Stimulated activated naive CD8-positive, alpha-beta T cell treated with anti-CD3 and anti-CD28 coated beads, Interleukin-15, amount 100 ng/mL, for 72 hours (primary cell): Measurements from ENCODE around the gene AFAP1L2.
"Not testable (repeated sequence)": the region's sequence is repeated elsewhere in the genome, so short reads cannot be mapped to it uniquely, and the experiment has no call there.

Source experiments
- ATAC-seq: fragments of 150-1000 bp; cut with Tn5 transposase; 2 replicates; pipeline ENCODE4 v1.10.0; 2021; ENCODE audit warnings: mild to moderate bottlenecking, moderate library complexity
- DNase-seq, 2 donors: peaks; one replicate each; pipeline ENCODE4 v3.0.0; 2021 to 2022
- H3K27ac Mint-ChIP-seq, 2 donors: one replicate each; pipeline ENCODE4 v1.8.0; 2022; ENCODE audit warnings: mild to moderate bottlenecking in 2 of 2, mixed read lengths in 2 of 2, moderate library complexity in 2 of 2
- H3K27me3 Mint-ChIP-seq: one replicate; pipeline ENCODE4 v1.8.0; 2022; ENCODE audit warnings: mixed read lengths
- H3K4me1 Mint-ChIP-seq: one replicate; pipeline ENCODE4 v1.8.0; 2022; ENCODE audit warnings: mild to moderate bottlenecking, mixed read lengths
- H3K4me3 Mint-ChIP-seq, 2 donors: one replicate each; pipeline ENCODE4 v1.8.0; 2022; ENCODE audit warnings: mild to moderate bottlenecking in 2 of 2, mixed read lengths in 2 of 2, moderate library complexity in 1 of 2
- H3K9me3 Mint-ChIP-seq, 2 donors: one replicate each; pipeline ENCODE4 v1.8.0; 2022; ENCODE audit warnings: mixed read lengths in 2 of 2

AFAP1L2 gene

GRCh38 chr10:114362826-114363355 lies 41.4 kb downstream of the AFAP1L2 start:
- no peak overlapping the region for H3K4me3 Mint-ChIP-seq
- no peaks in the 10 kb centered on the region for H3K9me3 Mint-ChIP-seq

GRCh38 chr10:114359953-114360345 lies 44.4 kb downstream of the AFAP1L2 start:
- no peak overlapping the region for H3K4me3 Mint-ChIP-seq
- H3K4me1 Mint-ChIP-seq, result peaks cover 26% of the 10 kb centered on the region
- H3K9me3 Mint-ChIP-seq, result no peaks in the 10 kb centered on the region
- no peak for DNase-seq
- peaks cover 29% of the 10 kb centered on the region for H3K27me3 Mint-ChIP-seq
- ATAC-seq, result no peak
- H3K27ac Mint-ChIP-seq, result no peak overlapping the region

More at GRCh38 chr10:114362826-114363355, 41.4 kb downstream of the AFAP1L2 start:
- Mint-ChIP-seq H3K4me1 (peaks cover 28% of the 10 kb centered on the region), H3K27me3 (peaks cover 22% of the 10 kb centered on the region), H3K27ac (no peak overlapping the region)
- DNase-seq (no peak), ATAC-seq (no peak)

GRCh38 chr10:114359041-114359952 lies 45.0 kb downstream of the AFAP1L2 start:
- Mint-ChIP-seq H3K27me3 (peaks cover 35% of the 10 kb centered on the region), H3K9me3 (no peaks in the 10 kb centered on the region), H3K27ac (no peak overlapping the region), H3K4me1 (peaks cover 26% of the 10 kb centered on the region), H3K4me3 (no peak overlapping the region)
- no peak for DNase-seq
- ATAC-seq, result no peak

GRCh38 chr10:114357515-114357996 lies 46.7 kb downstream of the AFAP1L2 start:
- peak overlapping the region; percentile 10 to 41 for H3K4me3 Mint-ChIP-seq
- ATAC-seq (peak; percentile 70), DNase-seq (no peak)
- H3K27ac Mint-ChIP-seq, result peak overlapping the region; percentile 62 to 71
- peaks cover 45% of the 10 kb centered on the region for H3K27me3 Mint-ChIP-seq
- H3K9me3 Mint-ChIP-seq, result no peaks in the 10 kb centered on the region
- peaks cover 34% of the 10 kb centered on the region for H3K4me1 Mint-ChIP-seq

- H3K4me1 Mint-ChIP-seq, result peaks cover 34% of the 10 kb centered on the region
- peak; percentile 71 for ATAC-seq
- peak overlapping the region; percentile 10 to 41 for H3K4me3 Mint-ChIP-seq
- no peaks in the 10 kb centered on the region for H3K9me3 Mint-ChIP-seq
- H3K27ac Mint-ChIP-seq, result peak overlapping the region; percentile 23 to 71
- H3K27me3 Mint-ChIP-seq, result peaks cover 40% of the 10 kb centered on the region
- no peak for DNase-seq
Measured at GRCh38 chr10:114356751-114357514, 47.4 kb downstream of the AFAP1L2 start.

GRCh38 chr10:114356126-114356525 lies 48.2 kb downstream of the AFAP1L2 start:
- DNase-seq (no peak), ATAC-seq (no peak)
- Mint-ChIP-seq H3K9me3 (no peaks in the 10 kb centered on the region), H3K4me1 (peaks cover 34% of the 10 kb centered on the region), H3K27me3 (peaks cover 38% of the 10 kb centered on the region), H3K27ac (no peak overlapping the region), H3K4me3 (no peak overlapping the region)

GRCh38 chr10:114353383-114353782 lies 50.9 kb downstream of the AFAP1L2 start:
- Mint-ChIP-seq H3K4me3 (no peak overlapping the region), H3K9me3 (no peaks in the 10 kb centered on the region), H3K4me1 (peaks cover 29% of the 10 kb centered on the region), H3K27ac (no peak overlapping the region), H3K27me3 (peaks cover 41% of the 10 kb centered on the region)
- DNase-seq, result no peak
- ATAC-seq, result no peak

GRCh38 chr10:114352653-114353298 lies 51.5 kb downstream of the AFAP1L2 start:
- ATAC-seq (no peak), DNase-seq (no peak)
- peaks cover 24% of the 10 kb centered on the region for H3K4me1 Mint-ChIP-seq
- no peak overlapping the region for H3K27ac Mint-ChIP-seq
- H3K4me3 Mint-ChIP-seq, result no peak overlapping the region
- no peaks in the 10 kb centered on the region for H3K9me3 Mint-ChIP-seq
- H3K27me3 Mint-ChIP-seq, result peaks cover 41% of the 10 kb centered on the region

GRCh38 chr10:114350751-114351150 lies 53.6 kb downstream of the AFAP1L2 start:
- Mint-ChIP-seq H3K4me1 (peaks cover 28% of the 10 kb centered on the region), H3K9me3 (no peaks in the 10 kb centered on the region), H3K27ac (no peak overlapping the region), H3K27me3 (peaks cover 41% of the 10 kb centered on the region), H3K4me3 (no peak overlapping the region)
- DNase-seq (no peak), ATAC-seq (no peak)

GRCh38 chr10:114349522-114350215 lies 54.6 kb downstream of the AFAP1L2 start:
- ATAC-seq (no peak), DNase-seq (no peak)
- H3K27me3 Mint-ChIP-seq, result peaks cover 32% of the 10 kb centered on the region
- H3K27ac Mint-ChIP-seq, result no peak overlapping the region
- peaks cover 34% of the 10 kb centered on the region for H3K4me1 Mint-ChIP-seq
- H3K9me3 Mint-ChIP-seq, result no peaks in the 10 kb centered on the region
- H3K4me3 Mint-ChIP-seq, result no peak overlapping the region

GRCh38 chr10:114349071-114349470 lies 55.2 kb downstream of the AFAP1L2 start:
- H3K9me3 Mint-ChIP-seq, H3K27ac Mint-ChIP-seq, ATAC-seq, DNase-seq, H3K4me3 Mint-ChIP-seq: not testable (repeated sequence)
- Mint-ChIP-seq H3K27me3 (peaks cover 26% of the 10 kb centered on the region), H3K4me1 (peaks cover 39% of the 10 kb centered on the region)

- no peak for DNase-seq
Measured at GRCh38 chr10:114347791-114348190, 56.5 kb downstream of the AFAP1L2 start.

GRCh38 chr10:114347241-114347640 lies 57.1 kb downstream of the AFAP1L2 start:
- peak; percentile 42 for ATAC-seq
- Mint-ChIP-seq H3K27me3 (peaks cover 12% of the 10 kb centered on the region), H3K9me3 (no peaks in the 10 kb centered on the region), H3K4me3 (no peak overlapping the region), H3K27ac (no peak overlapping the region), H3K4me1 (peaks cover 31% of the 10 kb centered on the region)
- DNase-seq, result no peak

More at GRCh38 chr10:114347791-114348190, 56.5 kb downstream of the AFAP1L2 start:
- H3K27me3 Mint-ChIP-seq, result peaks cover 13% of the 10 kb centered on the region
- H3K9me3 Mint-ChIP-seq, result no peaks in the 10 kb centered on the region
- no peak for ATAC-seq
- H3K27ac Mint-ChIP-seq, result no peak overlapping the region
- no peak overlapping the region for H3K4me3 Mint-ChIP-seq
- peaks cover 34% of the 10 kb centered on the region for H3K4me1 Mint-ChIP-seq

GRCh38 chr10:114346176-114347031 lies 57.9 kb downstream of the AFAP1L2 start:
- ATAC-seq, result no peak
- Mint-ChIP-seq H3K27ac (no peak overlapping the region), H3K27me3 (peaks cover 12% of the 10 kb centered on the region), H3K4me3 (peak overlapping the region in 1 of 2 donors; percentile 21), H3K4me1 (peaks cover 31% of the 10 kb centered on the region), H3K9me3 (no peaks in the 10 kb centered on the region)
- no peak for DNase-seq
